LNCaP clone FGC (cell line): ENCODE measurements around the gene PHACTR3.

Experiments used
- DNase-seq: peaks from one replicate; pipeline ENCODE4 v3.0.0-alpha.2; 2011; ENCODE audit warnings: low read depth
- H3K4me3 ChIP-seq: 2 replicates; pipeline ENCODE4 v1.5.1; 2011; ENCODE audit warnings: mild to moderate bottlenecking, low read depth, low read length, control low read depth
- TF ChIP-seq, protein P1 (sequence below): IDR thresholded peaks from 2 replicates; pipeline ENCODE4 v1.5.1; 2012; ENCODE audit warnings: mild to moderate bottlenecking; ENCODE audit not compliant: control insufficient read depth, insufficient read depth; ENCODE audit errors: extremely low read depth

The PHACTR3 gene

GRCh38 chr20:59692139-59692538, 87.8 kb downstream of the PHACTR3 start:
- no peak for DNase-seq
- H3K4me3 ChIP-seq: no peak overlapping the region
- TF ChIP-seq, protein P1, sequence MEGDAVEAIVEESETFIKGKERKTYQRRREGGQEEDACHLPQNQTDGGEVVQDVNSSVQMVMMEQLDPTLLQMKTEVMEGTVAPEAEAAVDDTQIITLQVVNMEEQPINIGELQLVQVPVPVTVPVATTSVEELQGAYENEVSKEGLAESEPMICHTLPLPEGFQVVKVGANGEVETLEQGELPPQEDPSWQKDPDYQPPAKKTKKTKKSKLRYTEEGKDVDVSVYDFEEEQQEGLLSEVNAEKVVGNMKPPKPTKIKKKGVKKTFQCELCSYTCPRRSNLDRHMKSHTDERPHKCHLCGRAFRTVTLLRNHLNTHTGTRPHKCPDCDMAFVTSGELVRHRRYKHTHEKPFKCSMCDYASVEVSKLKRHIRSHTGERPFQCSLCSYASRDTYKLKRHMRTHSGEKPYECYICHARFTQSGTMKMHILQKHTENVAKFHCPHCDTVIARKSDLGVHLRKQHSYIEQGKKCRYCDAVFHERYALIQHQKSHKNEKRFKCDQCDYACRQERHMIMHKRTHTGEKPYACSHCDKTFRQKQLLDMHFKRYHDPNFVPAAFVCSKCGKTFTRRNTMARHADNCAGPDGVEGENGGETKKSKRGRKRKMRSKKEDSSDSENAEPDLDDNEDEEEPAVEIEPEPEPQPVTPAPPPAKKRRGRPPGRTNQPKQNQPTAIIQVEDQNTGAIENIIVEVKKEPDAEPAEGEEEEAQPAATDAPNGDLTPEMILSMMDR: no peak

GRCh38 chr20:59693587-59693986, 89.2 kb downstream of the PHACTR3 start:
- TF ChIP-seq, protein P1: no peak
- no peak overlapping the region for H3K4me3 ChIP-seq
- DNase-seq: no peak

- H3K4me3 ChIP-seq: no peak overlapping the region
- no peak for DNase-seq
- TF ChIP-seq, protein P1: no peak
Measured at GRCh38 chr20:59696476-59696875, 92.1 kb downstream of the PHACTR3 start.

DNA sequence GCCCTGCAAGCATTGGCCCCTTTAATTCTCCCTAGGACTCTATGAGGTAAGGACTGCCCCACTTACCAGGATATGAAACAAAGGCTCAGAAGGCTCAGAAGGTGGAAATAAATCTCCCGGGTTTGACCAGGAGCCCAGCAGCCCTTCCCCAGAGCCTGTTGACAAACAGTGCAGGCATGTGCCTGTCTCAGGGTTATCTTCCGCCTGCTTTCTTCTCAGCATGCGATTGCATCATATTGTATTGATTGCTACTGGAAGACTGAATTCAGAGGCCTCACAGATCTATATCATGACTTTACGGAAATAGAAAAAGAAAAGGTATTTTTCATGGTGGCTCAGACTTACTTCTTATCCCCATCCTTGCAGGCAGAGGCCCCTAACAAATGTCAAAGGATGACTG, 92.7 kb downstream of the PHACTR3 start:
- DNase-seq: no peak
- TF ChIP-seq, protein P1: no peak
- H3K4me3 ChIP-seq: no peak overlapping the region

- no peak for DNase-seq
- no peak overlapping the region for H3K4me3 ChIP-seq
- TF ChIP-seq, protein P1: no peak
Measured at GRCh38 chr20:59698598-59698997, 94.3 kb downstream of the PHACTR3 start.

- TF ChIP-seq, protein P1: no peak
- H3K4me3 ChIP-seq: no peak overlapping the region
- no peak for DNase-seq
Measured at GRCh38 chr20:59701236-59701635, 96.9 kb downstream of the PHACTR3 start.

DNA sequence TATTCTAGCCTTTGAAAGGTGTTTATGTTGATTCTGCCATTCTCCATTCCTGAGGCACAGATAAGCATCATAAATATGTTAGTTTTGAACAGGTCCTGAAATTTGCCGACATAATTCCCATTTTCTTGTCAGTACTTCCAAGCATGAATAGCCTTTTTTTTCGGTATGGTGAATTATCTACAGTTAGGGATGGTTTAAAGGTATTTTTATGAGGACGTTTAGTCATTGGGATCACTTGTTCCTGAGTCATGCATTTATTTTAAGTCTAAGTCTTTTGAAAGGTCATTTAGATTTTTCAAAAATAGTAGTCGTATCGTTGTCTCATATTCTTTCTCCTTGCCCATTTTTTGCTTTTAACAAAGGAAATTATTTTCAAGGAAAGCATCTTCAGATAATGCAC, 98.7 kb downstream of the PHACTR3 start:
- no peak for DNase-seq
- TF ChIP-seq, protein P1: no peak
- H3K4me3 ChIP-seq: no peak overlapping the region
